ENCODE data around the gene TMCO5A. TPM values are rescaled to one million over a fixed set of nuclear protein-coding genes. Genes with fewer than 3 reads are reported as not detected.
A peak's percentile ranks its signal among the peaks of the same experiment; 100 is the strongest.

Gene TMCO5A
- polyA plus RNA-seq, 1 donor (not counting 4 experiments of a cell fraction or from before 2014, with no cell fraction given) = not detected

DNA sequence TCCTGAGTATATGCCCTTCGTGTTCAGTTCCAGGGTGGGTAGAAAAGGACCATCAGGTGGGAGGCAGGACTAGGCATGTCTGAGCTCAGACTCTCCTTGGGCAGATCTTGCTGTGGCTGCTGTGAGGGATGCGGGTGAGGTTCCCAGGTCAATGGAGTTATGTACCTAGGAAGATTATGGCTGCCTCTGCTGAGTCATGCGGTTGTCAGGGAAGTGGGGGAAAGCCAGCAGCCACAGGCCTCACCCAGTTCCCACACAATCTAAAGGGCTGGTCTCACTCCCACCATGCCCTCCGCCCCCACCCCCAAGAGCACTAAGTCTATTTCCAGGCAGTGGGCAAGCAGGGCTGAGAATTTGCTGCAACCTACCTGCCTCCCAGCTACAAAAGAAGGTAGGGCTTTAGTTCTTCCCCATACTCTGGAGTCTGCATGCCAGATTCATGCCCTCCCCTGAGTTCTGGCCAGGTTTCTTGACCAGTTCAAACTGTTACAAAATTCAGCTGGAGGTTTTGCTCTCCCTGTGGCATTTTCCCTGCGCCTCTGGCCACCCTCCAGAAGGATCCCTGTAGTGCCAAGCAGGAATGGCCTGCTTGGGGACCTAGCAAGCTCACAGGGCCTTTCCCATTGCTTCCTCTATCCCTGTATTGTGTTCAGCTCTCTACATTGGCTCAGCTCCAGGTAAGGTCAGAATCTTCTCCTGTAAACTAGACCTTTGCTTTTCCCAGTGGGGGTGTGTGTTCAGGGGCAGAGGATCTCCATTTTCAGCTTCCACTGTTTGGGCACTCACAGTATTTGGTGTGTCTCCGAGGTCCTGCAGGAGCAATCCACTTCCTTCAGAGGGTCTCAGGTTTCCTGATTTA lies 12.7 kb upstream of the TMCO5A start:
- Histone ChIP-seq H3K27ac (ENCODE audit: control insufficient read depth, insufficient read depth, low read length) (peak overlapping the region; percentile 32), H3K9ac (ENCODE audit: control insufficient read depth, extremely low read depth, insufficient read depth, low read length) (no peak overlapping the region), H3K4me1 (ENCODE audit: control insufficient read depth, extremely low read depth, insufficient read depth, low read length) (peaks cover 8% of the 10 kb centered on the region), H3K79me2 (ENCODE audit: control insufficient read depth, insufficient read depth, low read length) (no peaks in the 10 kb centered on the region), H3K4me3 (ENCODE audit: control insufficient read depth in 2 of 3, extremely low read depth in 1 of 3, insufficient read depth in 2 of 3, low read depth in 1 of 3, low read length in 3 of 3) (no peak overlapping the region), H3K9me3 (ENCODE audit: control insufficient read depth, low read depth, low read length) (no peaks in the 10 kb centered on the region), H3K36me3 (ENCODE audit: control insufficient read depth in 2 of 2, extremely low read depth in 1 of 2, insufficient read depth in 2 of 2, low read length in 2 of 2) (no peaks in the 10 kb centered on the region), H4K20me1 (ENCODE audit: control insufficient read depth, extremely low read depth, insufficient read depth, low read length) (no peaks in the 10 kb centered on the region), H3K4me2 (ENCODE audit: control insufficient read depth, extremely low read depth, insufficient read depth, low read depth, low read length) (peak overlapping the region; percentile 27), H3K27me3 (ENCODE audit: control insufficient read depth, extremely low read depth, insufficient read depth, low read length) (no peaks in the 10 kb centered on the region), H2AFZ (ENCODE audit: control insufficient read depth, low read length) (peak overlapping the region; percentile 75), H3K9me1 (ENCODE audit: control insufficient read depth, extremely low read depth, insufficient read depth, low read length) (no peaks in the 10 kb centered on the region)
- peak; percentile 49 for FAIRE-seq
- dilution Hi-C loops (cut with MboI; ENCODE audit: extremely low pct_ligation_motif_present, low sequenced_read_pairs) = no loop called here
- TF ChIP-seq, protein P1, sequence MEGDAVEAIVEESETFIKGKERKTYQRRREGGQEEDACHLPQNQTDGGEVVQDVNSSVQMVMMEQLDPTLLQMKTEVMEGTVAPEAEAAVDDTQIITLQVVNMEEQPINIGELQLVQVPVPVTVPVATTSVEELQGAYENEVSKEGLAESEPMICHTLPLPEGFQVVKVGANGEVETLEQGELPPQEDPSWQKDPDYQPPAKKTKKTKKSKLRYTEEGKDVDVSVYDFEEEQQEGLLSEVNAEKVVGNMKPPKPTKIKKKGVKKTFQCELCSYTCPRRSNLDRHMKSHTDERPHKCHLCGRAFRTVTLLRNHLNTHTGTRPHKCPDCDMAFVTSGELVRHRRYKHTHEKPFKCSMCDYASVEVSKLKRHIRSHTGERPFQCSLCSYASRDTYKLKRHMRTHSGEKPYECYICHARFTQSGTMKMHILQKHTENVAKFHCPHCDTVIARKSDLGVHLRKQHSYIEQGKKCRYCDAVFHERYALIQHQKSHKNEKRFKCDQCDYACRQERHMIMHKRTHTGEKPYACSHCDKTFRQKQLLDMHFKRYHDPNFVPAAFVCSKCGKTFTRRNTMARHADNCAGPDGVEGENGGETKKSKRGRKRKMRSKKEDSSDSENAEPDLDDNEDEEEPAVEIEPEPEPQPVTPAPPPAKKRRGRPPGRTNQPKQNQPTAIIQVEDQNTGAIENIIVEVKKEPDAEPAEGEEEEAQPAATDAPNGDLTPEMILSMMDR (optimal IDR thresholded peaks at IDR 0.05 in 1 of 3, IDR thresholded peaks at IDR 0.05 in 1 of 3, conservative IDR thresholded peaks at IDR 0.05 in 1 of 3; ENCODE audit: extremely low read depth in 1 of 3, insufficient read depth in 2 of 3, low read length in 3 of 3) = no peak
- no peak for TF ChIP-seq EZH2 (IDR thresholded peaks at IDR 0.05; ENCODE audit: low read length)
- DNase-seq (ENCODE audit: low read depth, low spot score) = peak; percentile 13

DNA sequence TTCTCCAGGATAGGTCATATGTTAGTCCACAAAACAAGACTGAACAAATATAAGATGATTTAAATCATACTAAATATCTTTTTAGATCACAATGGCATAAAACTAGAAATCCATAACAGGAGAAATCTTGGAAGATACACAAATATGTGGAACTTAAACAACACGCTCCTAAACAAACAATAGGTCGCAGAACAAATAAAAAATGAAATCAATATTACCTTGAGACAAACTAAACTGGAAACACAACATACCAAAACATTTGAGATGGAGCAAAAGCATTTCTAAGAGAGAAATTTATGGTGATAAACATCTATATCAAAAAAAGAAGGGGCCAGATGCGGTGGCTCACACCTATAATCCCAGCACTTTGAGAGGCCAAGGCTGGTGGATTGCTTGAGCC lies 8.3 kb upstream of the TMCO5A start:
- FAIRE-seq = no peak
- Histone ChIP-seq H3K27ac (ENCODE audit: control insufficient read depth, insufficient read depth, low read length) (no peak overlapping the region), H3K9me1 (ENCODE audit: control insufficient read depth, extremely low read depth, insufficient read depth, low read length) (no peaks in the 10 kb centered on the region), H3K4me2 (ENCODE audit: control insufficient read depth, extremely low read depth, insufficient read depth, low read depth, low read length) (no peak overlapping the region), H3K4me3 (ENCODE audit: control insufficient read depth in 2 of 3, extremely low read depth in 1 of 3, insufficient read depth in 2 of 3, low read depth in 1 of 3, low read length in 3 of 3) (no peak overlapping the region), H4K20me1 (ENCODE audit: control insufficient read depth, extremely low read depth, insufficient read depth, low read length) (no peaks in the 10 kb centered on the region), H3K36me3 (ENCODE audit: control insufficient read depth in 2 of 2, extremely low read depth in 1 of 2, insufficient read depth in 2 of 2, low read length in 2 of 2) (no peaks in the 10 kb centered on the region), H3K9me3 (ENCODE audit: control insufficient read depth, low read depth, low read length) (no peaks in the 10 kb centered on the region), H3K27me3 (ENCODE audit: control insufficient read depth, extremely low read depth, insufficient read depth, low read length) (no peaks in the 10 kb centered on the region), H2AFZ (ENCODE audit: control insufficient read depth, low read length) (no peak overlapping the region), H3K9ac (ENCODE audit: control insufficient read depth, extremely low read depth, insufficient read depth, low read length) (no peak overlapping the region), H3K79me2 (ENCODE audit: control insufficient read depth, insufficient read depth, low read length) (no peaks in the 10 kb centered on the region), H3K4me1 (ENCODE audit: control insufficient read depth, extremely low read depth, insufficient read depth, low read length) (peaks cover 7% of the 10 kb centered on the region)
- no peak for TF ChIP-seq EZH2 (IDR thresholded peaks at IDR 0.05; ENCODE audit: low read length)
- TF ChIP-seq, protein P1 (optimal IDR thresholded peaks at IDR 0.05 in 1 of 3, IDR thresholded peaks at IDR 0.05 in 1 of 3, conservative IDR thresholded peaks at IDR 0.05 in 1 of 3; ENCODE audit: extremely low read depth in 1 of 3, insufficient read depth in 2 of 3, low read length in 3 of 3) = no peak
- dilution Hi-C loops (cut with MboI; ENCODE audit: extremely low pct_ligation_motif_present, low sequenced_read_pairs) = no loop called here
- no peak for DNase-seq (ENCODE audit: low read depth, low spot score)
